HepG2 (cell line): ENCODE results near the gene CCM2L. TPM values are rescaled to one million over a fixed set of nuclear protein-coding genes. Genes with fewer than 3 reads are reported as not detected.

Source experiments
- ATAC-seq: fragments of 200-7000 bp; cut with Tn5 transposase; 3 replicates; pipeline ENCODE4 v1.9.1; 2020; ENCODE audit warnings: mild to moderate bottlenecking, moderate library complexity
- BruUV-seq: library from RNA; stranded (reverse); fragments of 400-500 nt; replicated peaks from 2 replicates; lab custom pipeline; 2021; lab: Mats Ljungman, UMichigan
- CTCF ChIA-PET: fragments of 300-600 bp; formaldehyde crosslinking; extraction: SDS; loops from one replicate; lab custom pipeline; 2021; ENCODE audit warnings: low total read pairs, inconsistent platforms, low intra/inter-chr PET ratio; lab: Yijun Ruan, JAX
- POLR2A ChIA-PET: fragments of 350-600 bp; sonication (Branson Sonifier 250); formaldehyde crosslinking; loops from one replicate; lab custom pipeline; 2020; ENCODE audit warnings: antibody characterized with exemption, inconsistent platforms; lab: Yijun Ruan, JAX
- DNase-seq: peaks from one replicate; pipeline ENCODE4 v3.0.0-alpha.2; 2015; ENCODE audit warnings: low spot score
- FAIRE-seq: peaks from 3 replicates; lab custom pipeline; 2011; peaks lifted over from hg19 to GRCh38; lab: Jason Lieb, UNC
- H2AFZ ChIP-seq: one replicate; pipeline ENCODE4 v1.6.1; 2011; ENCODE audit warnings: low read length, inconsistent platforms
- H3K27ac ChIP-seq: fragments of 300-600 bp; 3 replicates; pipeline ENCODE4 v1.8.0; 2011; ENCODE audit warnings: mixed run types, mild to moderate bottlenecking, mixed read lengths, low read length, inconsistent platforms; ENCODE audit not compliant: insufficient read depth; ENCODE audit errors: extremely low read length
- H3K27me3 ChIP-seq, 2 experiments: fragments of 200-600 bp in 1 of 2; 2 replicates in 1 of 2; 3 replicates in 1 of 2; pipeline versions ENCODE4 v1.6.0 to v1.8.0; 2011; ENCODE audit warnings: low read length in 2 of 2, mild to moderate bottlenecking in 2 of 2, moderate library complexity in 2 of 2, inconsistent platforms in 1 of 2; ENCODE audit not compliant: insufficient read depth in 2 of 2, control insufficient read depth in 1 of 2
- H3K36me3 ChIP-seq, 2 experiments: fragments of 200-600 bp in 1 of 2; replicated peaks in 1 of 2; 2 replicates in 1 of 2; 3 replicates in 1 of 2; pipeline versions ENCODE4 v1.5.1 to v1.8.0; 2011; ENCODE audit warnings: low read length in 2 of 2, inconsistent platforms in 1 of 2; ENCODE audit not compliant: insufficient read depth in 2 of 2, control insufficient read depth in 1 of 2
- H3K4me1 ChIP-seq: 2 replicates; pipeline ENCODE4 v1.5.1; 2012; ENCODE audit warnings: low read length, inconsistent platforms; ENCODE audit not compliant: insufficient read depth
- H3K4me2 ChIP-seq: 2 replicates; pipeline ENCODE4 v1.6.0; 2011; ENCODE audit warnings: low read depth, low read length, inconsistent platforms
- H3K4me3 ChIP-seq, 3 experiments: fragments of 200-600 bp in 1 of 3; sonication (generic), shearing (Covaris generic) in 1 of 3; replicated peaks in 1 of 3; 2 replicates each; pipeline ENCODE4 v1.5.1; 2011 to 2016; ENCODE audit warnings: low read length in 3 of 3, inconsistent platforms in 2 of 3, low read depth in 2 of 3, mild to moderate bottlenecking in 2 of 3, control low read depth in 1 of 3, mixed read lengths in 1 of 3; ENCODE audit not compliant: insufficient read depth in 1 of 3
- H3K79me2 ChIP-seq: one replicate; pipeline ENCODE4 v1.6.1; 2011; ENCODE audit warnings: low read length, inconsistent platforms; ENCODE audit not compliant: insufficient read depth
- H3K9ac ChIP-seq: 2 replicates; pipeline ENCODE4 v1.6.0; 2011; ENCODE audit warnings: mild to moderate bottlenecking, low read depth, low read length, inconsistent platforms; ENCODE audit not compliant: insufficient read depth
- H3K9me3 ChIP-seq: 2 replicates; pipeline ENCODE4 v1.5.1; 2012; ENCODE audit warnings: mild to moderate bottlenecking, low read length
- H4K20me1 ChIP-seq: 2 replicates; pipeline ENCODE4 v1.6.0; 2011; ENCODE audit warnings: inconsistent platforms, mild to moderate bottlenecking, low read length, moderate library complexity; ENCODE audit not compliant: insufficient read depth
- ARHGAP35 ChIP-seq: sonication (generic); formaldehyde crosslinking; IDR thresholded peaks from 2 replicates; pipeline ENCODE4 v1.9.0; 2022; ENCODE audit warnings: mild to moderate bottlenecking, inconsistent platforms, moderate library complexity, missing genetic modification reagents, borderline replicate concordance
- ATF7-NPFF ChIP-seq: sonication (generic); formaldehyde crosslinking; IDR thresholded peaks from 2 replicates; pipeline ENCODE4 v1.8.1; 2023; ENCODE audit warnings: mild to moderate bottlenecking, low read depth, missing genetic modification reagents, moderate library complexity
- FIP1L1 ChIP-seq: fragments of 200-400 bp; formaldehyde crosslinking; IDR thresholded peaks from 2 replicates; pipeline ENCODE4 v1.6.1; 2018; ENCODE audit warnings: low read depth, mild to moderate bottlenecking, low read length, moderate library complexity, borderline replicate concordance; ENCODE audit not compliant: insufficient read depth
- NPAS2 ChIP-seq: sonication (generic); formaldehyde crosslinking; IDR thresholded peaks from 2 replicates; pipeline ENCODE4 v1.8.0; 2022; ENCODE audit warnings: mild to moderate bottlenecking, missing genetic modification reagents, borderline replicate concordance
- SAP130 ChIP-seq: IDR thresholded peaks from 2 replicates; pipeline ENCODE4 v1.6.1; 2016; ENCODE audit warnings: low read depth
- SP2 ChIP-seq: sonication (generic); formaldehyde crosslinking; IDR thresholded peaks from 2 replicates; pipeline ENCODE4 v1.5.1; 2020; ENCODE audit warnings: mild to moderate bottlenecking, missing genetic modification reagents
- SP4 ChIP-seq: sonication (generic); formaldehyde crosslinking; IDR thresholded peaks from 2 replicates; pipeline ENCODE4 v1.8.1; 2023; ENCODE audit warnings: mild to moderate bottlenecking, missing genetic modification reagents
- SRSF9 ChIP-seq: fragments of 200-400 bp; formaldehyde crosslinking; IDR thresholded peaks from 2 replicates; pipeline ENCODE4 v1.6.1; 2018; ENCODE audit warnings: borderline replicate concordance, mild to moderate bottlenecking, low read depth, low read length; ENCODE audit not compliant: insufficient read depth, poor library complexity, severe bottlenecking
- ZHX2 ChIP-seq, 2 experiments: sonication (generic) in 1 of 2; formaldehyde crosslinking in 1 of 2; IDR thresholded peaks; 2 replicates each; pipeline versions ENCODE4 v1.6.1 to v1.9.0; 2014 to 2022; ENCODE audit warnings: antibody characterized with exemption in 1 of 2, borderline replicate concordance in 1 of 2, inconsistent platforms in 1 of 2, low read depth in 1 of 2, missing genetic modification reagents in 1 of 2
- ZNF296 ChIP-seq: sonication (generic); formaldehyde crosslinking; conservative IDR thresholded peaks from 2 replicates; pipeline ENCODE4 v1.5.0; 2020; ENCODE audit warnings: mild to moderate bottlenecking, missing genetic modification reagents
- ZNF431 ChIP-seq: sonication (generic); formaldehyde crosslinking; IDR thresholded peaks from 2 replicates; pipeline ENCODE4 v1.9.0; 2022; ENCODE audit warnings: missing genetic modification reagents, low read depth, mild to moderate bottlenecking, borderline replicate concordance
- ZNF768 ChIP-seq: sonication (generic); formaldehyde crosslinking; IDR thresholded peaks from 2 replicates; pipeline ENCODE4 v1.4.0; 2020; ENCODE audit warnings: missing genetic modification reagents
- WGBS: methylation state at CpG from one replicate; pipeline ENCODE4 v1.1.6; 2017; ENCODE audit warnings: low lambda C conversion rate; 5-methylcytosine and 5-hydroxymethylcytosine counted together
- in situ Hi-C: cut with HindIII; loops from 2 replicates; pipeline ENCODE4 v1.10.0; 2017; ENCODE audit warnings: low pct_unique_long_range_greater_than_20kb; ENCODE audit not compliant: extremely low pct_ligation_motif_present
- intact Hi-C: fragments of 100-400 bp; cut with micrococcal nuclease; formaldehyde crosslinking; loops from one replicate; pipeline ENCODE4 v1.10.0; 2022; ENCODE audit not compliant: unreplicated experiment
- polyA plus RNA-seq, 8 experiments: library from polyadenylated mRNA; depleted of rRNA in 3 of 8; stranded (reverse) in 7 of 8; unstranded in 1 of 8; fragments of >200 nt; fragmentation: Illumina TruSeq in 4 of 8; extraction: Trizol in 4 of 8; gene quantifications; 2 replicates each; pipeline versions ENCODE4 v1.2.1 to v1.2.3, GENCODE V29; 2011 to 2016; ENCODE audit warnings: low read depth in 4 of 8, missing spikeins in 1 of 8, mixed read lengths in 1 of 8; ENCODE audit not compliant: insufficient read depth in 1 of 8
- total RNA-seq, 5 experiments: library from RNA; depleted of rRNA; stranded (reverse); fragments of >200 nt; fragmentation: Illumina TruSeq; extraction: Trizol; gene quantifications; 2 replicates each; pipeline ENCODE4 v1.2.3, GENCODE V29; 2016; ENCODE audit warnings: low read depth in 1 of 5
- TF ChIP-seq, protein P1 (sequence below): sonication (generic); formaldehyde crosslinking; IDR thresholded peaks from 2 replicates; pipeline ENCODE4 v1.4.0; 2020; ENCODE audit warnings: mild to moderate bottlenecking, missing genetic modification reagents

Gene CCM2L
- total and polyA plus RNA-seq, 2 of the 13 experiments (the other 11 are each of a cell fraction or from before 2014, with no cell fraction given), result 0.15 TPM; not detected in 1

DNA sequence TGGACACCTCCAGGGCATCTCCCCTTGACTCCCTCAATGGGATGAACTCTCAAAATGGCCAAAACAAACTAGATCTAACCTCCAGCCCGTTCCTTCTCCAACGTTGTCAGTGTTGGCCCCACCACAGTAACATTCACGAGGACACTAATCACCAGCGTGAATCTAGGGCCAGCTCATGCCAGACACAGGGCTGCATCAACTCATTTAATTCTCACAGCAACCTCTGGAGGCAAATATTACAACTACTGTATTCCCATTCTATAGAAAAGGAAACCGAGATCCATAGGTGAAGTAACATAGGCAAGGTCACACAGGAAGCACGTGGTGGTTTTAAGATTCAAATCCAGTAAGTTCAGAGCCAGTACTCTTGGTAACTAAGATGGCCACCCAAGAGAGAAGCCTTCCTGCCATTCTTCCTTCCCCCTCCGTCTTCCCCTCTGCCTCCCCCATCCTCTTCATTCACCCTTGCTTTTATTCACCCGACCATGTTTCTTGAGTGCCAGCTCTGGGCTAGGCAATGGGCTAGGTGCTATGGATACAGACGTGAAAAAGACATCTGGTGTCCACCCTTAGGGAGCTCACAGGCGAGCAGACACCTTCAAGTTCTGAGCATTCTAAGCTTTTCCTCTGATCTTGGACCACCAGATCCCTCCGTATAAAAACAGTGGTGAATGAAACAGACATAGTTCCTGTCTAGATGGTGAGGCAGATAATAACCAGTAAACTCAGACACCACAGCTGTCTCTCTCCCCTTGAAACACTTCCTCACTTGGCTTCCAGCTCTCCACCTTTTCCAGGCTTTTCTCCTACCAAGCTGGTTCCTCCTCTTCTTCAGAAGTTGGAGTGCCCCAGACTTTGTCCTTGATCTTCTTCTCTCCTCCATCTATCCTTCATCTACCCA lies 9.6 kb downstream of the CCM2L start:
- WGBS, result 30% methylated on average over 11 of the region's 11 CpGs

More for the DNA sequence above, 9.6 kb downstream of the CCM2L start:
- ATAC-seq (no peak), DNase-seq (no peak), FAIRE-seq (no peak)
- BruUV-seq, result no TSS peak
- H3K27ac ChIP-seq, result no peak overlapping the region
- no peaks in the 10 kb centered on the region for H3K36me3 ChIP-seq
- peaks cover 14 to 64% of the 10 kb centered on the region in 2 experiments; a peak in 4 of 5 replicates for H3K27me3 ChIP-seq
- H3K4me3 ChIP-seq, result peak overlapping the region in 2 of 3 experiments; percentile 43 to 81; a peak in 3 of 6 replicates
- H3K79me2 ChIP-seq, result no peaks in the 10 kb centered on the region
- ChIA-PET POLR2A (no interaction called here), CTCF (interaction anchor here (1.7 kb wide), 1 partner anchor 12 kb away, joined by 4 read pairs; no protein-coding TSS in a partner anchor)
- no peaks in the 10 kb centered on the region for H3K9me3 ChIP-seq
- no peak overlapping the region for H2AFZ ChIP-seq
- H3K9ac ChIP-seq, result no peak overlapping the region
- H3K4me1 ChIP-seq, result peaks cover 13% of the 10 kb centered on the region
- H4K20me1 ChIP-seq, result no peaks in the 10 kb centered on the region; the same call in 1 of the 2 replicates
- intact Hi-C loops (loop anchor here (5.0 kb wide), 1 partner anchor 168 kb away; no protein-coding TSS in a partner anchor), in situ Hi-C loops (no loop called here)
- H3K4me2 ChIP-seq, result peak overlapping the region; percentile 97
- 0 out of 2 replicates have a peak, but pooled peaks have one; percentile 40 for TF ChIP-seq ATF7-NPFF
- TF ChIP-seq SAP130, result no peak
- TF ChIP-seq SP2 (CRISPR knock-in tag), result no peak
- TF ChIP-seq, protein P1, sequence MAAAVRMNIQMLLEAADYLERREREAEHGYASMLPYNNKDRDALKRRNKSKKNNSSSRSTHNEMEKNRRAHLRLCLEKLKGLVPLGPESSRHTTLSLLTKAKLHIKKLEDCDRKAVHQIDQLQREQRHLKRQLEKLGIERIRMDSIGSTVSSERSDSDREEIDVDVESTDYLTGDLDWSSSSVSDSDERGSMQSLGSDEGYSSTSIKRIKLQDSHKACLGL (CRISPR knock-in tag), result 0 out of 2 replicates have a peak, but pooled peaks have one; percentile 3
- TF ChIP-seq ZNF296 (CRISPR knock-in tag), result 0 out of 2 replicates have a peak, but pooled peaks have one; percentile 44
- 0 out of 2 replicates have a peak, but pooled peaks have one; percentile 38 for TF ChIP-seq ZHX2 (IDR thresholded peaks at IDR 0.05; ENCODE audit: low read depth)
- TF ChIP-seq ZHX2 (CRISPR knock-in tag; IDR thresholded peaks at IDR 0.05; ENCODE audit: borderline replicate concordance), result no peak
- 0 out of 2 replicates have a peak, but pooled peaks have one; percentile 39 for TF ChIP-seq ZNF431 (CRISPR knock-in tag)
- no peak for TF ChIP-seq NPAS2 (CRISPR knock-in tag)
- TF ChIP-seq FIP1L1, result no peak
- TF ChIP-seq SP4 (CRISPR knock-in tag), result 0 out of 2 replicates have a peak, but pooled peaks have one; percentile 7
- TF ChIP-seq ZNF768 (CRISPR knock-in tag), result no peak
- no peak for TF ChIP-seq ARHGAP35 (CRISPR knock-in tag)
- no peak for TF ChIP-seq SRSF9
